ENCODE data around the gene QDPR.

DNA sequence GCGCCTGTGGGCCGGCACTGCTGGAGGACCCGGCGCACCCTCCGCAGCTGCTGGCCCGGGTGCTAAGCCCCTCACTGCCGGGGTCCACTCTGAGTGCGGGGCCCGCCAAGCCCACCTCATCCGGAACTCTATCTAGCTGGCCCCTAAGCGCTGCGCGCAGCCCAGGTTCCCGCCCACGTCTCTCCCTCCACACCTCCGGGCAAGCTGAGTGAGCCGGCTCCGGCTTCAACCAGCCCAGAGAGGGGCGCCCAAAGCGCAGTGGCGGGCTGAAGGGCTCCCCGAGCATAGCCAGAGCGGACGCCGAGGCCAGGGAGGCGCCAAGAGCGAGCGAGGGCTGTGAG lies 75.2 kb downstream of the QDPR start:
- TF ChIP-seq, protein P1, sequence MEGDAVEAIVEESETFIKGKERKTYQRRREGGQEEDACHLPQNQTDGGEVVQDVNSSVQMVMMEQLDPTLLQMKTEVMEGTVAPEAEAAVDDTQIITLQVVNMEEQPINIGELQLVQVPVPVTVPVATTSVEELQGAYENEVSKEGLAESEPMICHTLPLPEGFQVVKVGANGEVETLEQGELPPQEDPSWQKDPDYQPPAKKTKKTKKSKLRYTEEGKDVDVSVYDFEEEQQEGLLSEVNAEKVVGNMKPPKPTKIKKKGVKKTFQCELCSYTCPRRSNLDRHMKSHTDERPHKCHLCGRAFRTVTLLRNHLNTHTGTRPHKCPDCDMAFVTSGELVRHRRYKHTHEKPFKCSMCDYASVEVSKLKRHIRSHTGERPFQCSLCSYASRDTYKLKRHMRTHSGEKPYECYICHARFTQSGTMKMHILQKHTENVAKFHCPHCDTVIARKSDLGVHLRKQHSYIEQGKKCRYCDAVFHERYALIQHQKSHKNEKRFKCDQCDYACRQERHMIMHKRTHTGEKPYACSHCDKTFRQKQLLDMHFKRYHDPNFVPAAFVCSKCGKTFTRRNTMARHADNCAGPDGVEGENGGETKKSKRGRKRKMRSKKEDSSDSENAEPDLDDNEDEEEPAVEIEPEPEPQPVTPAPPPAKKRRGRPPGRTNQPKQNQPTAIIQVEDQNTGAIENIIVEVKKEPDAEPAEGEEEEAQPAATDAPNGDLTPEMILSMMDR (IDR thresholded peaks at IDR 0.05; ENCODE audit: low read length): no peak
- TF ChIP-seq EZH2 (IDR thresholded peaks at IDR 0.05; ENCODE audit: borderline replicate concordance, low read length): no peak

Data from OCI-LY1 (cell line).